Measurements from ENCODE around the gene IL36G. TPM values are rescaled to one million over a fixed set of nuclear protein-coding genes. Genes with fewer than 3 reads are reported as not detected.

The IL36G gene
- total and polyA plus RNA-seq, 4 donors: 0.12 to 0.26 (median 0.14) TPM; not detected in 1

GRCh38 chr2:113018509-113018908, 40.7 kb downstream of the IL36G start:
- DNase-seq (no peak), ATAC-seq (ENCODE audit: insufficient read depth, low FRiP score) (no peak)
- Histone ChIP-seq H3K36me3 (ENCODE audit: control insufficient read depth in 4 of 4, insufficient read depth in 4 of 4, low read length in 4 of 4) (no peaks in the 10 kb centered on the region), H3K27ac (ENCODE audit: low read depth in 1 of 2, low read length in 1 of 2) (no peak overlapping the region), H3K9me3 (ENCODE audit: control insufficient read depth in 4 of 4, insufficient read depth in 3 of 4, low read length in 3 of 4) (no peaks in the 10 kb centered on the region), H3K27me3 (ENCODE audit: control insufficient read depth in 3 of 3, insufficient read depth in 3 of 3, low read length in 2 of 3) (no peaks in the 10 kb centered on the region), H3K4me1 (ENCODE audit: control insufficient read depth in 5 of 5, insufficient read depth in 5 of 5, low read length in 5 of 5) (no peaks in the 10 kb centered on the region), H3K4me3 (no peak overlapping the region), H3K9ac (ENCODE audit: insufficient read depth in 1 of 2, low read length in 2 of 2) (no peak overlapping the region)
- WGBS, 2 donors: 79 to 80% methylated on average over 3 of the region's 3 CpGs
- TF ChIP-seq CTCF (IDR thresholded peaks at IDR 0.05; ENCODE audit: control extremely low read depth, extremely low read depth): no peak

GRCh38 chr2:113021312-113021711, 43.5 kb downstream of the IL36G start:
- no peak overlapping the region for H3K4me3 ChIP-seq
- H3K27ac ChIP-seq (ENCODE audit: low read depth in 1 of 2, low read length in 1 of 2): no peak overlapping the region
- peaks cover 0 to 3% (median 0%) of the 10 kb centered on the region in 3 donors for H3K27me3 ChIP-seq (ENCODE audit: control insufficient read depth in 3 of 3, insufficient read depth in 3 of 3, low read length in 2 of 3)
- H3K36me3 ChIP-seq (ENCODE audit: control insufficient read depth in 4 of 4, insufficient read depth in 4 of 4, low read length in 4 of 4): no peaks in the 10 kb centered on the region
- no peak for DNase-seq
- no peak for ATAC-seq (ENCODE audit: insufficient read depth, low FRiP score)
- no peak for TF ChIP-seq CTCF (IDR thresholded peaks at IDR 0.05; ENCODE audit: control extremely low read depth, extremely low read depth)
- H3K9ac ChIP-seq (ENCODE audit: insufficient read depth in 1 of 2, low read length in 2 of 2): no peak overlapping the region
- no peaks in the 10 kb centered on the region for H3K4me1 ChIP-seq (ENCODE audit: control insufficient read depth in 5 of 5, insufficient read depth in 5 of 5, low read length in 5 of 5)
- H3K9me3 ChIP-seq (ENCODE audit: control insufficient read depth in 4 of 4, insufficient read depth in 3 of 4, low read length in 3 of 4): peaks cover 0 to 2% (median 0%) of the 10 kb centered on the region in 4 donors
- WGBS, 2 donors: 56 to 77% methylated on average over 4 of the region's 4 CpGs

GRCh38 chr2:113024764-113025163, 47.0 kb downstream of the IL36G start:
- ATAC-seq (ENCODE audit: insufficient read depth, low FRiP score): no peak
- 90 to 97% methylated on average over 2 of the region's 2 CpGs for WGBS, 2 donors
- no peak for TF ChIP-seq CTCF (IDR thresholded peaks at IDR 0.05; ENCODE audit: control extremely low read depth, extremely low read depth)

GRCh38 chr2:113025737-113026136, 47.9 kb downstream of the IL36G start:
- TF ChIP-seq CTCF (IDR thresholded peaks at IDR 0.05; ENCODE audit: control extremely low read depth, extremely low read depth): no peak
- 59 to 60% methylated on average over 2 of the region's 2 CpGs for WGBS, 2 donors
- DNase-seq (no peak), ATAC-seq (ENCODE audit: insufficient read depth, low FRiP score) (no peak)
- no peaks in the 10 kb centered on the region for H3K4me1 ChIP-seq (ENCODE audit: control insufficient read depth in 5 of 5, insufficient read depth in 5 of 5, low read length in 5 of 5)
- H3K4me3 ChIP-seq: no peak overlapping the region
- no peaks in the 10 kb centered on the region for H3K36me3 ChIP-seq (ENCODE audit: control insufficient read depth in 4 of 4, insufficient read depth in 4 of 4, low read length in 4 of 4)
- no peak overlapping the region for H3K9ac ChIP-seq (ENCODE audit: insufficient read depth in 1 of 2, low read length in 2 of 2)
- H3K27me3 ChIP-seq (ENCODE audit: control insufficient read depth in 3 of 3, insufficient read depth in 3 of 3, low read length in 2 of 3): peaks cover 0 to 6% (median 3%) of the 10 kb centered on the region in 3 donors
- H3K27ac ChIP-seq (ENCODE audit: low read depth in 1 of 2, low read length in 1 of 2): no peak overlapping the region
- H3K9me3 ChIP-seq (ENCODE audit: control insufficient read depth in 4 of 4, insufficient read depth in 3 of 4, low read length in 3 of 4): peaks cover 0 to 2% (median 0%) of the 10 kb centered on the region in 4 donors

More at GRCh38 chr2:113024764-113025163, 47.0 kb downstream of the IL36G start:
- peaks cover 0 to 2% (median 0%) of the 10 kb centered on the region in 4 donors for H3K9me3 ChIP-seq (ENCODE audit: control insufficient read depth in 4 of 4, insufficient read depth in 3 of 4, low read length in 3 of 4)
- H3K27ac ChIP-seq (ENCODE audit: low read depth in 1 of 2, low read length in 1 of 2): no peak overlapping the region
- H3K4me1 ChIP-seq (ENCODE audit: control insufficient read depth in 5 of 5, insufficient read depth in 5 of 5, low read length in 5 of 5): no peaks in the 10 kb centered on the region
- no peak overlapping the region for H3K4me3 ChIP-seq
- DNase-seq: no peak
- H3K36me3 ChIP-seq (ENCODE audit: control insufficient read depth in 4 of 4, insufficient read depth in 4 of 4, low read length in 4 of 4): no peaks in the 10 kb centered on the region
- peaks cover 0 to 6% (median 3%) of the 10 kb centered on the region in 3 donors for H3K27me3 ChIP-seq (ENCODE audit: control insufficient read depth in 3 of 3, insufficient read depth in 3 of 3, low read length in 2 of 3)
- H3K9ac ChIP-seq (ENCODE audit: insufficient read depth in 1 of 2, low read length in 2 of 2): no peak overlapping the region
